Peyer's patch (tissue), 4 donors: ENCODE data around the gene WNT9B. TPM values are rescaled to one million over a fixed set of nuclear protein-coding genes. Genes with fewer than 3 reads are reported as not detected.

Source experiments
- DNase-seq, 3 donors: peaks; one replicate each; pipeline ENCODE4 v3.0.0-alpha.2; 2017 to 2019
- H3K27ac ChIP-seq, 4 donors: fragments of 200-600 bp; sonication (generic); one replicate each; pipeline ENCODE4 v1.5.1; 2016 to 2019
- H3K27me3 ChIP-seq, 2 donors: fragments of 200-600 bp; sonication (generic); one replicate each; pipeline ENCODE4 v1.5.1; 2019
- H3K36me3 ChIP-seq, 3 donors: fragments of 200-600 bp; sonication (generic); one replicate each; pipeline ENCODE4 v1.5.1; 2016 to 2019
- H3K4me1 ChIP-seq, 4 donors: fragments of 200-600 bp; sonication (generic); one replicate each; pipeline ENCODE4 v1.5.1; 2016 to 2019
- H3K4me3 ChIP-seq, 4 donors: fragments of 200-600 bp; sonication (generic); 1 replicate in 3 of 4; 2 replicates in 1 of 4; pipeline ENCODE4 v1.5.1; 2016 to 2019; ENCODE audit warnings: mild to moderate bottlenecking in 1 of 4
- H3K9me3 ChIP-seq, 4 donors: fragments of 200-600 bp; sonication (generic); one replicate each; pipeline ENCODE4 v1.5.1; 2016 to 2019; ENCODE audit warnings: mild to moderate bottlenecking in 1 of 4
- POLR2A ChIP-seq, 2 donors: fragments of 450-650 bp; IDR thresholded peaks; one replicate each; pipeline ENCODE4 v1.5.1; 2017; ENCODE audit warnings: antibody characterized with exemption in 2 of 2, mild to moderate bottlenecking in 2 of 2, moderate library complexity in 2 of 2
- total RNA-seq, 4 donors: library from RNA; depleted of rRNA; stranded (reverse); fragments of >200 nt; gene quantifications; one replicate each; pipeline ENCODE4 v1.1.0, GENCODE V29; 2016
- TF ChIP-seq, protein P1 (sequence below), 6 experiments: fragments of 450-650 bp in 4 of 6; fragments of 200-600 bp in 2 of 6; sonication (generic) in 1 of 6; IDR thresholded peaks; one replicate each; pipeline ENCODE4 v1.5.1; 2017 to 2019; ENCODE audit warnings: antibody characterized with exemption in 6 of 6, mild to moderate bottlenecking in 3 of 6, moderate library complexity in 1 of 6

WNT9B gene
- total RNA-seq, 4 donors from 2014 or later, result 0.67 TPM; not detected in 3

DNA sequence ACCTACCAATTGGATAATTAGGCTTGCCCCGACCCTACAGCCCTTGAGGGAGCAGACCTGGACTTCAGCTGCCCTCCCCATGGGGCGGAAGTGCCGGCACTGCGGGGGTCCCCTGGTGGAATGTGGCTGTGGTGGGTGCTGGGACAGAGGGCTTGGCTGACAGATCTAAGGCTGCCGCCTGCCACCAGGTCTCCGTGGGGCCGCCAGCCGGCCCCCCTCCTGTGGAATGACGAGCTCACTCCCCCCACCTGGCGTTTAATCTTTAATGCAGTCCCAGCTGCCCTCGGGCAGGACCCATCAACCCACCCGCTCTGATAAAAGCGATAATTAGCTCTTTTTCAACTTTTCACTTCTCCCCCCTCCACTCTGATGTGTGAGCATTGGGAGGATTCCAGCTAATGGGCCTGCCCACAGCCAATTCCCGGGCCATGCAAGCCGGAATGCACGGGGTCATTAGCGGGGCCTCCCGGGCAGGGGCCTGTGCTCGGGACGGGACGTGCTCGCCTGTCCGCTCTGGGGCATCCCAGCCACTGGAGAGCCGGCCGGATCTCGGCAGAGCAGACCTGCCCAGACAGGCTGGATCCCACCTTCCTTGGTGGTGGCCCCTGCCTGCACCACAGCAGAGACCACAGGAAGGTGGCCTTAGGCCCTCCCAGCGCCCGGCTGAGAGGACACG is 43.2 kb downstream of the WNT9B start:
- H3K4me3 ChIP-seq, result no peak overlapping the region
- no peaks in the 10 kb centered on the region for H3K27me3 ChIP-seq
- no peaks in the 10 kb centered on the region for H3K9me3 ChIP-seq
- H3K36me3 ChIP-seq, result no peaks in the 10 kb centered on the region
- H3K4me1 ChIP-seq, result no peaks in the 10 kb centered on the region
- TF ChIP-seq POLR2A (IDR thresholded peaks at IDR 0.05), result no peak
- TF ChIP-seq, protein P1, sequence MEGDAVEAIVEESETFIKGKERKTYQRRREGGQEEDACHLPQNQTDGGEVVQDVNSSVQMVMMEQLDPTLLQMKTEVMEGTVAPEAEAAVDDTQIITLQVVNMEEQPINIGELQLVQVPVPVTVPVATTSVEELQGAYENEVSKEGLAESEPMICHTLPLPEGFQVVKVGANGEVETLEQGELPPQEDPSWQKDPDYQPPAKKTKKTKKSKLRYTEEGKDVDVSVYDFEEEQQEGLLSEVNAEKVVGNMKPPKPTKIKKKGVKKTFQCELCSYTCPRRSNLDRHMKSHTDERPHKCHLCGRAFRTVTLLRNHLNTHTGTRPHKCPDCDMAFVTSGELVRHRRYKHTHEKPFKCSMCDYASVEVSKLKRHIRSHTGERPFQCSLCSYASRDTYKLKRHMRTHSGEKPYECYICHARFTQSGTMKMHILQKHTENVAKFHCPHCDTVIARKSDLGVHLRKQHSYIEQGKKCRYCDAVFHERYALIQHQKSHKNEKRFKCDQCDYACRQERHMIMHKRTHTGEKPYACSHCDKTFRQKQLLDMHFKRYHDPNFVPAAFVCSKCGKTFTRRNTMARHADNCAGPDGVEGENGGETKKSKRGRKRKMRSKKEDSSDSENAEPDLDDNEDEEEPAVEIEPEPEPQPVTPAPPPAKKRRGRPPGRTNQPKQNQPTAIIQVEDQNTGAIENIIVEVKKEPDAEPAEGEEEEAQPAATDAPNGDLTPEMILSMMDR (IDR thresholded peaks at IDR 0.05), result no peak
- H3K27ac ChIP-seq, result no peak overlapping the region
- DNase-seq, result no peak

DNA sequence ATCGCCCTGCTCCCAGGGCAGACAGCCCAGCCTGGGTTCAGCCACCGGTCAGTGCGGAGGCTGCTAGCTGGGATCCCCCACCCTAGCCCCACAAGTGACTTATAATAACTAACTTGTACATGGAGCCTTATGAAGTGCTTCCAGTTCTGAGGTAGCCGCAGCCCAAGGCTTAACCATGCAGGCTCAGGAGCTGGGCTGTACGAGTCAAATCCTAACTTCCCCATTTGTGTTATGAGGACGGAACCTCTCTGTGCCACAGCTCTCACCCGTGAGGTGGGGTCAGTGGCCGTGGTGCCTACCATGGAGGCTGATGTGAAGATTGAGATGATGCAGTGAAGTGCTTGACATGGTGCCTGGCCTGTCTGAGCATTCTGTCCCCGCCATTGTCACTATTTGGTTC is 43.8 kb downstream of the WNT9B start:
- H3K27me3 ChIP-seq, result no peaks in the 10 kb centered on the region
- no peak for DNase-seq
- no peak overlapping the region for H3K27ac ChIP-seq
- no peaks in the 10 kb centered on the region for H3K36me3 ChIP-seq
- no peaks in the 10 kb centered on the region for H3K9me3 ChIP-seq
- no peaks in the 10 kb centered on the region for H3K4me1 ChIP-seq
- H3K4me3 ChIP-seq, result no peak overlapping the region
- TF ChIP-seq POLR2A (IDR thresholded peaks at IDR 0.05), result no peak
- TF ChIP-seq, protein P1 (IDR thresholded peaks at IDR 0.05), result no peak

DNA sequence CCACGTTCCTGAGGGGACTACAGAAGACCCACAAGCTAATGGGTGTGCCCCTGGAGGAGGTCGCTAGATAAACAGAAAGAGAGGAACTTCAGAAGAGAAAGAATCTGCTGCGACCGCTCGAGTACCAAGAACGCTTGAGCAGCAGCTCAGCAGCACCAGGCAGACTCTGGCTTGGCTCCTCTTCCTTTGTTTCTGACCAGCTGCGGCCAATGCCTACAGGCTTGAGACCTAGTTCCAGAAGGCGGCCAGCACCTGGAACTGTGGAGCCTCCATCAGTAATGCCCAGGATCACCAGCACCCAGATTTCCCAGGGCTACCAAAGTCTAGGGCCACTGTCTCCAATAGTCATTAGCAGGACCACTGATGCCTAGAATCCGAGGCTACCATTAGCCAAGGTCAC is 45.6 kb downstream of the WNT9B start:
- Histone ChIP-seq H3K4me1 (no peaks in the 10 kb centered on the region), H3K27me3 (no peaks in the 10 kb centered on the region), H3K27ac (no peak overlapping the region), H3K9me3 (no peaks in the 10 kb centered on the region), H3K4me3 (no peak overlapping the region), H3K36me3 (no peaks in the 10 kb centered on the region)
- TF ChIP-seq, protein P1 (IDR thresholded peaks at IDR 0.05), result no peak
- TF ChIP-seq POLR2A (IDR thresholded peaks at IDR 0.05), result no peak
- no peak for DNase-seq

DNA sequence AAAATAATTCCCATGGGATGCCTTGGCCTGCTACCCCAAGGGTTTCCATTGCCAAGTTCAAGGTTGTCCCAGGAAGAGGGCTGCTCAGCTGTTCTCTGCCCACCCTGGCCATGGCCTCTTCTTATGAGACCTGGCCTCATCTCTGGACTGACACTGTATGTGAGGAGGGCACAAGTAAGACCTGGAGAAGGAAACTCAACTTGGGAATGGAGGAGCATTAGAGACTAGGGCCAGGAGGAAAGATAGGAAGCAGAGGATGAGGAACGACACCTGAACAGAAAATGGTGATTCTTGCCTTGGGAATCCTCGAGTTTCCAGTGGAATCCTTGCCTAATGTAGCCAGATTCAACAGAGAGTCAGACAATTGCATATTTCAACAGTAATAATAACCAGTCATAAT is 47.0 kb downstream of the WNT9B start:
- Histone ChIP-seq H3K36me3 (no peaks in the 10 kb centered on the region), H3K4me1 (no peaks in the 10 kb centered on the region), H3K27me3 (no peaks in the 10 kb centered on the region), H3K9me3 (no peaks in the 10 kb centered on the region), H3K27ac (no peak overlapping the region), H3K4me3 (no peak overlapping the region)
- DNase-seq, result no peak
- TF ChIP-seq, protein P1 (IDR thresholded peaks at IDR 0.05), result no peak
- no peak for TF ChIP-seq POLR2A (IDR thresholded peaks at IDR 0.05)

DNA sequence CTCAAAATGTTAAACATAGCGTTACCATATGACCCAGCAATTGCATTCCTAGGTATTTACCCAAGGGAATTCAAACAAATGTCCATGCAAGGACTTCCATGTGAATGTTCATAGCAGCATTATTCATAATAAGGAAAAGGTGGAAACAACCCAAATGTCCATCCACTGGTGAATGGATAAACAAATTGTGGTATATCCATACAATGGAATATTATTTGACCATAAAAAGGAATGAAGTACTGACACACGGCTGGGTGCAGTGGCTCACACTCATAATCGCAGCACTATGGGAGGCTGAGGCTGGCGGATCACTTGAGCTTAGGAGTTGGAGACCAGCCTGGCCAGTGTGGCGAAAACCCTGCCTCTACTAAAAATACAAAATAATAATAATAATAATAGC is 47.5 kb downstream of the WNT9B start:
- H3K4me1 ChIP-seq, result no peaks in the 10 kb centered on the region
- no peaks in the 10 kb centered on the region for H3K9me3 ChIP-seq
- no peak for DNase-seq
- H3K36me3 ChIP-seq, result no peaks in the 10 kb centered on the region
- H3K27ac ChIP-seq, result no peak overlapping the region
- TF ChIP-seq, protein P1 (IDR thresholded peaks at IDR 0.05), result no peak
- no peak overlapping the region for H3K4me3 ChIP-seq
- no peaks in the 10 kb centered on the region for H3K27me3 ChIP-seq

DNA sequence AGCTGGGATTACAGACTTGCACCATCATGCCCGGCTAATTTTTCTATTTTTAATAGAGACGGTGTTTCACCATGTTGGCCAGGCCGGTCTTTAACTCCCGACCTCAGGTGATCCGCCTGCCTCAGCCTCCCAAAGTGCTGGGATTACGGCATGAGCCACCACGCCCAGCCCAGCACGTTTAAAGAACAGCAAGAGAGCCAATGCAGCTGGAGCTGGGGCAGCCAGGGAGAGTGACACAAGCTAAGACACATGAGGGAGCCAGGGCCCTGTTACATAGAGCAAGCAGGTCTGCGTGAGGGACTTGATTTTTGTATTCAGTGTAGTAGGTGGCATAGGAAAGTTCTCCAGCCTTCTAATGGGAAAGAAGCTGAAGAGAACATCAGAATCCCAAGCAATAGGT is 49.9 kb downstream of the WNT9B start:
- TF ChIP-seq POLR2A (IDR thresholded peaks at IDR 0.05), result no peak
- TF ChIP-seq, protein P1 (IDR thresholded peaks at IDR 0.05), result no peak
- H3K4me3 ChIP-seq, result no peak overlapping the region
- H3K27ac ChIP-seq, result no peak overlapping the region
- H3K36me3 ChIP-seq, result no peaks in the 10 kb centered on the region
- no peaks in the 10 kb centered on the region for H3K27me3 ChIP-seq
- no peak for DNase-seq
- no peaks in the 10 kb centered on the region for H3K9me3 ChIP-seq
- H3K4me1 ChIP-seq, result no peaks in the 10 kb centered on the region
